ENCODE measurements around the gene RGS11. TPM values are rescaled to one million over a fixed set of nuclear protein-coding genes. Genes with fewer than 3 reads are reported as not detected.

The RGS11 gene
- total and polyA plus RNA-seq, 2 experiments from 2014 or later: 0.74 to 1.8 TPM

DNA sequence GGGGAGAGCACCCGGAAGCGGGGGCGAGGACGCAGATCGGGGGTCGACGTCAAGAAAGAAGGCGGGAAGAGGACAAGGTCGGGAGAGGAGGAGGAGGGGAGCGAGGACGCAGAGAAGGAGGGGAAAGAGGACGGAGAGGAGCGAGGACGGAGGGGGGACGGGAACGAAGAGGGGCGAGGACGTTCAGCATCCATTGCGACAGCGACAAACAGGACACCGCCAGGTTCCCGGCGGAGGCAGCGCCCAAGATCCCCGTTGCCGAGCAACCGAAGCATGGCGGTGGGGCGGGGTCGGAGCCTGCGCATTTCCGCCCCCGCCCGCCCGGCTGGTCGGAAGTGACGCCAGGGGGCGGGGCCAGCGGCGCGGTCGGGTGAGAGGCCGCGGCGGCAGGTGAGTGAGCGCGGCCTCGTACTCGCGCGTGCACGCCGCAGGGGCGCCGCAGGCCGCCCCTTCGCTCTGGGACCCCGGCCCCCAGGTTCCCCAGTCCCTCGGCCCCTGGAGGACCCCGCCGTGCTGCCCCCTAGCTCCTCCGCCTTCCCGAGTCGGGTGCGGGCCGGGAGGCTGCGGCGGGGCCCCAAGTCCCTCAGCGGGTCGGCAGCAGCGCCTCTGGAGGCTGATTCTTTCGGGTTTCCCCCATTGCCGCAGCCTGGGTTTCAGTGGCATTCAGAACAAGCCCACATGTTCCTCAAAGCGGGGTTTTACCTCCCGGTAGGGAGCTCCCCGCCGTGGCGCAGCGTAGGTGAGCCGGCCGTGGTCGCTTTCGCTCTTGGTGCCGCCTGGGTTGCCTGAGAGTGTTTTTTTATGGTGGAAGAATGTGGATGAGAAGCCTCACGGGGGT, 41.1 kb downstream of the RGS11 start, which contains the start of gene FAM234A (continued):
- TF ChIP-seq, protein P1, sequence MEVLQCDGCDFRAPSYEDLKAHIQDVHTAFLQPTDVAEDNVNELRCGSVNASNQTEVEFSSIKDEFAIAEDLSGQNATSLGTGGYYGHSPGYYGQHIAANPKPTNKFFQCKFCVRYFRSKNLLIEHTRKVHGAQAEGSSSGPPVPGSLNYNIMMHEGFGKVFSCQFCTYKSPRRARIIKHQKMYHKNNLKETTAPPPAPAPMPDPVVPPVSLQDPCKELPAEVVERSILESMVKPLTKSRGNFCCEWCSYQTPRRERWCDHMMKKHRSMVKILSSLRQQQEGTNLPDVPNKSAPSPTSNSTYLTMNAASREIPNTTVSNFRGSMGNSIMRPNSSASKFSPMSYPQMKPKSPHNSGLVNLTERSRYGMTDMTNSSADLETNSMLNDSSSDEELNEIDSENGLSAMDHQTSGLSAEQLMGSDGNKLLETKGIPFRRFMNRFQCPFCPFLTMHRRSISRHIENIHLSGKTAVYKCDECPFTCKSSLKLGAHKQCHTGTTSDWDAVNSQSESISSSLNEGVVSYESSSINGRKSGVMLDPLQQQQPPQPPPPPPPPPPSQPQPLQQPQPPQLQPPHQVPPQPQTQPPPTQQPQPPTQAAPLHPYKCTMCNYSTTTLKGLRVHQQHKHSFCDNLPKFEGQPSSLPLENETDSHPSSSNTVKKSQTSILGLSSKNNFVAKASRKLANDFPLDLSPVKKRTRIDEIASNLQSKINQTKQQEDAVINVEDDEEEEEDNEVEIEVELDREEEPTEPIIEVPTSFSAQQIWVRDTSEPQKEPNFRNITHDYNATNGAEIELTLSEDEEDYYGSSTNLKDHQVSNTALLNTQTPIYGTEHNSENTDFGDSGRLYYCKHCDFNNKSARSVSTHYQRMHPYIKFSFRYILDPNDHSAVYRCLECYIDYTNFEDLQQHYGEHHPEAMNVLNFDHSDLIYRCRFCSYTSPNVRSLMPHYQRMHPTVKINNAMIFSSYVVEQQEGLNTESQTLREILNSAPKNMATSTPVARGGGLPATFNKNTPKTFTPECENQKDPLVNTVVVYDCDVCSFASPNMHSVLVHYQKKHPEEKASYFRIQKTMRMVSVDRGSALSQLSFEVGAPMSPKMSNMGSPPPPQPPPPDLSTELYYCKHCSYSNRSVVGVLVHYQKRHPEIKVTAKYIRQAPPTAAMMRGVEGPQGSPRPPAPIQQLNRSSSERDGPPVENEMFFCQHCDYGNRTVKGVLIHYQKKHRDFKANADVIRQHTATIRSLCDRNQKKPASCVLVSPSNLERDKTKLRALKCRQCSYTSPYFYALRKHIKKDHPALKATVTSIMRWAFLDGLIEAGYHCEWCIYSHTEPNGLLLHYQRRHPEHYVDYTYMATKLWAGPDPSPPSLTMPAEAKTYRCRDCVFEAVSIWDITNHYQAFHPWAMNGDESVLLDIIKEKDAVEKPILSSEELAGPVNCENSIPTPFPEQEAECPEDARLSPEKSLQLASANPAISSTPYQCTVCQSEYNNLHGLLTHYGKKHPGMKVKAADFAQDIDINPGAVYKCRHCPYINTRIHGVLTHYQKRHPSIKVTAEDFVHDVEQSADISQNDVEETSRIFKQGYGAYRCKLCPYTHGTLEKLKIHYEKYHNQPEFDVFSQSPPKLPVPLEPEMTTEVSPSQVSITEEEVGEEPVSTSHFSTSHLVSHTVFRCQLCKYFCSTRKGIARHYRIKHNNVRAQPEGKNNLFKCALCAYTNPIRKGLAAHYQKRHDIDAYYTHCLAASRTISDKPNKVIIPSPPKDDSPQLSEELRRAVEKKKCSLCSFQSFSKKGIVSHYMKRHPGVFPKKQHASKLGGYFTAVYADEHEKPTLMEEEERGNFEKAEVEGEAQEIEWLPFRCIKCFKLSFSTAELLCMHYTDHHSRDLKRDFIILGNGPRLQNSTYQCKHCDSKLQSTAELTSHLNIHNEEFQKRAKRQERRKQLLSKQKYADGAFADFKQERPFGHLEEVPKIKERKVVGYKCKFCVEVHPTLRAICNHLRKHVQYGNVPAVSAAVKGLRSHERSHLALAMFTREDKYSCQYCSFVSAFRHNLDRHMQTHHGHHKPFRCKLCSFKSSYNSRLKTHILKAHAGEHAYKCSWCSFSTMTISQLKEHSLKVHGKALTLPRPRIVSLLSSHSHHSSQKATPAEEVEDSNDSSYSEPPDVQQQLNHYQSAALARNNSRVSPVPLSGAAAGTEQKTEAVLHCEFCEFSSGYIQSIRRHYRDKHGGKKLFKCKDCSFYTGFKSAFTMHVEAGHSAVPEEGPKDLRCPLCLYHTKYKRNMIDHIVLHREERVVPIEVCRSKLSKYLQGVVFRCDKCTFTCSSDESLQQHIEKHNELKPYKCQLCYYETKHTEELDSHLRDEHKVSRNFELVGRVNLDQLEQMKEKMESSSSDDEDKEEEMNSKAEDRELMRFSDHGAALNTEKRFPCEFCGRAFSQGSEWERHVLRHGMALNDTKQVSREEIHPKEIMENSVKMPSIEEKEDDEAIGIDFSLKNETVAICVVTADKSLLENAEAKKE (CRISPR knock-in tag; IDR thresholded peaks at IDR 0.05): no peak

DNA sequence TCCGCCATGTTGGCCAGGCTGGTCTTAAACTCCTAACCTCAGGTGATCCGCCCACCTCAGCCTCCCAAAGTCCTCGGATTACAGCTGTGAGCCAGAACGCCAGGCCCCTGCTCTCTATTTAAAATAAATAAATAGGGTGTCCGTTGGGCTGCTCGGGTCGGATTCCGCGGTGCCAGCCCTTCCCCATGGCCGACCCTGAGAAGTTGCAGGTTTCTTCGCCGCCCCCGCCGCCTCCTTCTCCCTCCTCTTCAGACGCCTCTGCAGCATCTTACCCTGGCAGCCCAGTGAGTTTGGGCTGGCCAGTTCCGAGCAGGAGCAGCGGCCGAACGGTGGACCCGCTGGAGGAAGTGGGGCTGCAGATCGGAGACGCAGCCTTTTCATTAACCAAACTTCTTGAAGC, 44.8 kb downstream of the RGS11 start:
- no peak overlapping the region for H3K4me3 ChIP-seq
- peaks cover 25% of the 10 kb centered on the region for H3F3A ChIP-seq (replicated peaks; ENCODE audit: low read depth)
- peaks cover 22% of the 10 kb centered on the region for H4K20me1 ChIP-seq (replicated peaks; ENCODE audit: insufficient read depth)
- ATAC-seq (no peak), DNase-seq (ENCODE audit: low spot score) (peak; percentile 13)
- H2AFZ ChIP-seq: peak overlapping the region; percentile 47; the same call in 1 of the 2 replicates
- 0 out of 2 replicates have a peak, but pooled peaks cover under 1% of the 10 kb centered on the region for H3K9me2 ChIP-seq (ENCODE audit: insufficient read depth)
- no peak overlapping the region for H3K4me2 ChIP-seq
- H3K27ac ChIP-seq (ENCODE audit: low read depth): no peak overlapping the region
- Mint-ChIP-seq H3K27ac (no peak overlapping the region), H3K9me3 (no peaks in the 10 kb centered on the region; the same call in 2 of the 3 replicates), H3K4me3 (no peak overlapping the region), H3K27me3 (ENCODE audit: insufficient read depth, low read depth, poor library complexity) (peaks cover 12% of the 10 kb centered on the region), H3K36me3 (ENCODE audit: low read depth) (peaks cover 31% of the 10 kb centered on the region), H3K4me1 (peaks cover 17% of the 10 kb centered on the region; the same call in 2 of the 3 replicates)
- peaks cover 11% of the 10 kb centered on the region for H3K4me1 ChIP-seq (ENCODE audit: insufficient read depth)
- H3K79me2 ChIP-seq (replicated peaks; ENCODE audit: insufficient read depth): peaks cover 31% of the 10 kb centered on the region
- peaks cover 21% of the 10 kb centered on the region; the same call in 1 of the 2 replicates for H3K36me3 ChIP-seq (ENCODE audit: insufficient read depth)
- no peaks in the 10 kb centered on the region for H3K27me3 ChIP-seq (ENCODE audit: insufficient read depth)
- TF ChIP-seq EZH2 (IDR thresholded peaks at IDR 0.05; ENCODE audit: low read depth, unreplicated experiment) (no peak), JUNB (IDR thresholded peaks at IDR 0.05; ENCODE audit: unreplicated experiment) (no peak), NANOG (IDR thresholded peaks at IDR 0.05; ENCODE audit: borderline replicate concordance) (no peak), STAT1 (IDR thresholded peaks at IDR 0.05; ENCODE audit: unreplicated experiment) (no peak), POLR2AphosphoS5 (IDR thresholded peaks at IDR 0.05; ENCODE audit: low read depth) (no peak), ZNF331 (CRISPR knock-in tag; IDR thresholded peaks at IDR 0.05; ENCODE audit: low read depth) (no peak), EZH2phosphoT487 (IDR thresholded peaks at IDR 0.05; ENCODE audit: unreplicated experiment) (no peak), CREB1 (CRISPR knock-in tag; IDR thresholded peaks at IDR 0.05; ENCODE audit: low read depth) (no peak)
- TF ChIP-seq, protein P2, sequence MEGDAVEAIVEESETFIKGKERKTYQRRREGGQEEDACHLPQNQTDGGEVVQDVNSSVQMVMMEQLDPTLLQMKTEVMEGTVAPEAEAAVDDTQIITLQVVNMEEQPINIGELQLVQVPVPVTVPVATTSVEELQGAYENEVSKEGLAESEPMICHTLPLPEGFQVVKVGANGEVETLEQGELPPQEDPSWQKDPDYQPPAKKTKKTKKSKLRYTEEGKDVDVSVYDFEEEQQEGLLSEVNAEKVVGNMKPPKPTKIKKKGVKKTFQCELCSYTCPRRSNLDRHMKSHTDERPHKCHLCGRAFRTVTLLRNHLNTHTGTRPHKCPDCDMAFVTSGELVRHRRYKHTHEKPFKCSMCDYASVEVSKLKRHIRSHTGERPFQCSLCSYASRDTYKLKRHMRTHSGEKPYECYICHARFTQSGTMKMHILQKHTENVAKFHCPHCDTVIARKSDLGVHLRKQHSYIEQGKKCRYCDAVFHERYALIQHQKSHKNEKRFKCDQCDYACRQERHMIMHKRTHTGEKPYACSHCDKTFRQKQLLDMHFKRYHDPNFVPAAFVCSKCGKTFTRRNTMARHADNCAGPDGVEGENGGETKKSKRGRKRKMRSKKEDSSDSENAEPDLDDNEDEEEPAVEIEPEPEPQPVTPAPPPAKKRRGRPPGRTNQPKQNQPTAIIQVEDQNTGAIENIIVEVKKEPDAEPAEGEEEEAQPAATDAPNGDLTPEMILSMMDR (conservative IDR thresholded peaks at IDR 0.05; ENCODE audit: low read depth in 2 of 2): no peak
- TF ChIP-seq, protein P3, sequence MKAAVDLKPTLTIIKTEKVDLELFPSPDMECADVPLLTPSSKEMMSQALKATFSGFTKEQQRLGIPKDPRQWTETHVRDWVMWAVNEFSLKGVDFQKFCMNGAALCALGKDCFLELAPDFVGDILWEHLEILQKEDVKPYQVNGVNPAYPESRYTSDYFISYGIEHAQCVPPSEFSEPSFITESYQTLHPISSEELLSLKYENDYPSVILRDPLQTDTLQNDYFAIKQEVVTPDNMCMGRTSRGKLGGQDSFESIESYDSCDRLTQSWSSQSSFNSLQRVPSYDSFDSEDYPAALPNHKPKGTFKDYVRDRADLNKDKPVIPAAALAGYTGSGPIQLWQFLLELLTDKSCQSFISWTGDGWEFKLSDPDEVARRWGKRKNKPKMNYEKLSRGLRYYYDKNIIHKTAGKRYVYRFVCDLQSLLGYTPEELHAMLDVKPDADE (IDR thresholded peaks at IDR 0.05): no peak
